ENCODE measurements around the gene DHCR7. TPM values are rescaled to one million over a fixed set of nuclear protein-coding genes. Genes with fewer than 3 reads are reported as not detected.

DHCR7 gene
- total RNA-seq, 4 donors from 2014 or later: 5.8 to 9.5 (median 9.2) TPM

- peaks cover 0 to 11% (median 0%) of the 10 kb centered on the region in 4 donors for H3K27me3 ChIP-seq
- 69% methylated on average over 10 of the region's 10 CpGs for WGBS
- H3K9me3 ChIP-seq: no peaks in the 10 kb centered on the region
- no peak for DNase-seq (ENCODE audit: extremely low spot score)
- H3K36me3 ChIP-seq: no peaks in the 10 kb centered on the region
- H3K27ac ChIP-seq (replicated peaks in 1 of 4): no peak overlapping the region
- H3K4me1 ChIP-seq: no peaks in the 10 kb centered on the region
- intact Hi-C loops (cut with DNase I): no loop called here
- H3K4me3 ChIP-seq: no peak overlapping the region
- no peak for TF ChIP-seq POLR2AphosphoS5 (IDR thresholded peaks at IDR 0.05)
- TF ChIP-seq POLR2A (IDR thresholded peaks at IDR 0.05; ENCODE audit: low read depth): no peak
- no peak for TF ChIP-seq CTCF (IDR thresholded peaks at IDR 0.05)
- TF ChIP-seq EP300 (IDR thresholded peaks at IDR 0.05): no peak
These were observed 41.5 kb downstream of the DHCR7 start for GRCh38 chr11:71406681-71407080.

- intact Hi-C loops (cut with DNase I): no loop called here
These were observed 44.0 kb downstream of the DHCR7 start for GRCh38 chr11:71404209-71404608.

GRCh38 chr11:71402878-71403277 lies 45.3 kb downstream of the DHCR7 start:
- H3K9me3 ChIP-seq: no peaks in the 10 kb centered on the region
- no peak for TF ChIP-seq POLR2AphosphoS5 (IDR thresholded peaks at IDR 0.05)
- no peak for TF ChIP-seq CTCF (IDR thresholded peaks at IDR 0.05)
- TF ChIP-seq EP300 (IDR thresholded peaks at IDR 0.05): no peak
- no peak for TF ChIP-seq POLR2A (IDR thresholded peaks at IDR 0.05; ENCODE audit: low read depth)
- intact Hi-C loops (cut with DNase I): no loop called here
- no peak overlapping the region for H3K27ac ChIP-seq (replicated peaks in 1 of 4)
- H3K4me3 ChIP-seq: no peak overlapping the region
- no peak for DNase-seq (ENCODE audit: extremely low spot score)
- H3K4me1 ChIP-seq: no peaks in the 10 kb centered on the region
- peaks cover 0 to 23% (median 0%) of the 10 kb centered on the region in 4 donors for H3K27me3 ChIP-seq
- 78% methylated on average over 15 of the region's 15 CpGs for WGBS
- H3K36me3 ChIP-seq: no peaks in the 10 kb centered on the region

More at GRCh38 chr11:71404209-71404608, 44.0 kb downstream of the DHCR7 start:
- peaks cover 0 to 19% (median 0%) of the 10 kb centered on the region in 4 donors for H3K27me3 ChIP-seq
- no peaks in the 10 kb centered on the region for H3K4me1 ChIP-seq
- WGBS: 88% methylated on average over 8 of the region's 8 CpGs
- H3K9me3 ChIP-seq: no peaks in the 10 kb centered on the region
- H3K27ac ChIP-seq (replicated peaks in 1 of 4): no peak overlapping the region
- H3K4me3 ChIP-seq: no peak overlapping the region
- H3K36me3 ChIP-seq: no peaks in the 10 kb centered on the region
- DNase-seq (ENCODE audit: extremely low spot score): no peak
- TF ChIP-seq CTCF (IDR thresholded peaks at IDR 0.05) (no peak), POLR2A (IDR thresholded peaks at IDR 0.05; ENCODE audit: low read depth) (no peak), POLR2AphosphoS5 (IDR thresholded peaks at IDR 0.05) (no peak), EP300 (IDR thresholded peaks at IDR 0.05) (no peak)

- WGBS: 88% methylated on average over 7 of the region's 9 CpGs
- Histone ChIP-seq H3K27ac (replicated peaks in 1 of 4) (no peak overlapping the region), H3K9me3 (no peaks in the 10 kb centered on the region), H3K4me3 (no peak overlapping the region), H3K4me1 (no peaks in the 10 kb centered on the region), H3K27me3 (peaks cover 0 to 39% (median 0%) of the 10 kb centered on the region in 4 donors), H3K36me3 (no peaks in the 10 kb centered on the region)
- TF ChIP-seq EP300 (IDR thresholded peaks at IDR 0.05) (no peak), POLR2A (IDR thresholded peaks at IDR 0.05; ENCODE audit: low read depth) (no peak), POLR2AphosphoS5 (IDR thresholded peaks at IDR 0.05) (no peak), CTCF (IDR thresholded peaks at IDR 0.05) (no peak)
- intact Hi-C loops (cut with DNase I): no loop called here
- no peak for DNase-seq (ENCODE audit: extremely low spot score)
These were observed 48.0 kb downstream of the DHCR7 start for GRCh38 chr11:71400216-71400615.

GRCh38 chr11:71399341-71399740 lies 48.9 kb downstream of the DHCR7 start:
- Histone ChIP-seq H3K27me3 (peaks cover 0 to 46% (median 0%) of the 10 kb centered on the region in 4 donors), H3K4me3 (no peak overlapping the region), H3K27ac (replicated peaks in 1 of 4) (no peak overlapping the region), H3K4me1 (no peaks in the 10 kb centered on the region), H3K9me3 (no peaks in the 10 kb centered on the region), H3K36me3 (no peaks in the 10 kb centered on the region)
- no peak for TF ChIP-seq POLR2A (IDR thresholded peaks at IDR 0.05; ENCODE audit: low read depth)
- no peak for TF ChIP-seq POLR2AphosphoS5 (IDR thresholded peaks at IDR 0.05)
- no peak for TF ChIP-seq EP300 (IDR thresholded peaks at IDR 0.05)
- TF ChIP-seq CTCF (IDR thresholded peaks at IDR 0.05): no peak
- intact Hi-C loops (cut with DNase I): no loop called here
- DNase-seq (ENCODE audit: extremely low spot score): no peak
- 91% methylated on average over 7 of the region's 7 CpGs for WGBS
